Neuronal stem cell (in vitro differentiated cells): Measurements from ENCODE around the gene SAPCD2.

Experiments used
- DNase-seq: peaks from one replicate; pipeline ENCODE4 v3.0.0-alpha.2; 2013; ENCODE audit warnings: low spot score
- H2AFZ ChIP-seq: one replicate; pipeline ENCODE4 v1.6.1; 2013; ENCODE audit warnings: mild to moderate bottlenecking, low read length, inconsistent platforms
- H2AK5ac ChIP-seq: 2 replicates; pipeline ENCODE4 v1.6.1; 2013; ENCODE audit warnings: low read depth, mild to moderate bottlenecking, inconsistent platforms, low read length, moderate library complexity, mixed read lengths
- H2BK120ac ChIP-seq: 2 replicates; pipeline ENCODE4 v1.6.1; 2013; ENCODE audit warnings: low read depth, mild to moderate bottlenecking, inconsistent platforms, low read length, moderate library complexity, mixed read lengths
- H2BK12ac ChIP-seq: one replicate; pipeline ENCODE4 v1.6.1; 2013; ENCODE audit warnings: low read length, inconsistent platforms
- H2BK15ac ChIP-seq: 2 replicates; pipeline ENCODE4 v1.6.1; 2013; ENCODE audit warnings: mild to moderate bottlenecking, low read length, inconsistent platforms, mixed read lengths
- H2BK5ac ChIP-seq: one replicate; pipeline ENCODE4 v1.6.1; 2013; ENCODE audit warnings: inconsistent platforms, mild to moderate bottlenecking, low read length, moderate library complexity
- H3K14ac ChIP-seq: one replicate; pipeline ENCODE4 v1.6.1; 2013; ENCODE audit warnings: low read length, inconsistent platforms
- H3K18ac ChIP-seq: 2 replicates; pipeline ENCODE4 v1.6.1; 2013; ENCODE audit warnings: low read length, inconsistent platforms
- H3K23ac ChIP-seq: 2 replicates; pipeline ENCODE4 v1.6.1; 2013; ENCODE audit warnings: low read depth, mild to moderate bottlenecking, mixed read lengths, low read length, inconsistent platforms; ENCODE audit not compliant: poor library complexity
- H3K27ac ChIP-seq: replicated peaks from 3 replicates; pipeline ENCODE4 v1.5.1; 2013; ENCODE audit warnings: low read length, inconsistent platforms
- H3K27me3 ChIP-seq, 3 experiments: 2 replicates each; pipeline ENCODE4 v1.6.1; 2013; ENCODE audit warnings: low read length in 3 of 3, mild to moderate bottlenecking in 2 of 3, inconsistent platforms in 1 of 3, low read depth in 1 of 3, mixed read lengths in 1 of 3, moderate library complexity in 1 of 3; ENCODE audit not compliant: control insufficient read depth in 3 of 3, insufficient read depth in 3 of 3
- H3K36me3 ChIP-seq, 2 donors: replicated peaks in 1 of 2; 2 replicates each; pipeline ENCODE4 v1.6.1; 2013; ENCODE audit warnings: low read length in 2 of 2; ENCODE audit not compliant: control insufficient read depth in 2 of 2, insufficient read depth in 2 of 2
- H3K4ac ChIP-seq: 2 replicates; pipeline ENCODE4 v1.6.1; 2013; ENCODE audit warnings: inconsistent platforms, mild to moderate bottlenecking, low read length, moderate library complexity
- H3K4me1 ChIP-seq, 2 donors: 1 replicate in 1 of 2; 2 replicates in 1 of 2; pipeline ENCODE4 v1.6.1; 2013; ENCODE audit warnings: low read length in 2 of 2, low read depth in 1 of 2; ENCODE audit not compliant: control insufficient read depth in 2 of 2, insufficient read depth in 1 of 2
- H3K4me2 ChIP-seq: one replicate; pipeline ENCODE4 v1.6.1; 2013; ENCODE audit warnings: mild to moderate bottlenecking, low read length, inconsistent platforms; ENCODE audit not compliant: insufficient read depth, poor library complexity, severe bottlenecking
- H3K4me3 ChIP-seq, 2 donors: 2 replicates each; pipeline ENCODE4 v1.5.1; 2013; ENCODE audit warnings: low read length in 2 of 2, mild to moderate bottlenecking in 2 of 2, inconsistent platforms in 1 of 2, moderate library complexity in 1 of 2
- H3K79me1 ChIP-seq: one replicate; pipeline ENCODE4 v1.6.1; 2013; ENCODE audit warnings: low read depth, mild to moderate bottlenecking, inconsistent platforms, low read length, moderate library complexity
- H3K9ac ChIP-seq: one replicate; pipeline ENCODE4 v1.6.1; 2013; ENCODE audit warnings: mild to moderate bottlenecking, low read depth, low read length, inconsistent platforms; ENCODE audit not compliant: poor library complexity
- H3K9me3 ChIP-seq, 2 donors: replicated peaks in 1 of 2; 2 replicates each; pipeline versions ENCODE3 to v1.6.1; 2013; ENCODE audit warnings: low read length in 2 of 2, mild to moderate bottlenecking in 2 of 2, inconsistent platforms in 1 of 2, low read depth in 1 of 2, mixed read lengths in 1 of 2, moderate library complexity in 1 of 2; ENCODE audit not compliant: control insufficient read depth in 2 of 2, insufficient read depth in 1 of 2
- H4K8ac ChIP-seq: one replicate; pipeline ENCODE4 v1.6.1; 2013; ENCODE audit warnings: low read depth, mild to moderate bottlenecking, inconsistent platforms, low read length, moderate library complexity
- H4K91ac ChIP-seq: one replicate; pipeline ENCODE4 v1.6.1; 2013; ENCODE audit warnings: low read length, low read depth, mild to moderate bottlenecking, inconsistent platforms; ENCODE audit not compliant: poor library complexity
- WGBS, 2 donors: extraction: QIAGEN DNeasy Blood & Tissue Kit; methylation state at CpG; one replicate each; pipeline ENCODE4 v1.1.7; 2013; ENCODE audit warnings: missing lambda C conversion rate in 2 of 2, mixed read lengths in 1 of 2; ENCODE audit not compliant: insufficient read length in 2 of 2, insufficient replicate concordance in 1 of 2; ENCODE audit errors: extremely low coverage in 2 of 2; 5-methylcytosine and 5-hydroxymethylcytosine counted together

Gene SAPCD2

DNA sequence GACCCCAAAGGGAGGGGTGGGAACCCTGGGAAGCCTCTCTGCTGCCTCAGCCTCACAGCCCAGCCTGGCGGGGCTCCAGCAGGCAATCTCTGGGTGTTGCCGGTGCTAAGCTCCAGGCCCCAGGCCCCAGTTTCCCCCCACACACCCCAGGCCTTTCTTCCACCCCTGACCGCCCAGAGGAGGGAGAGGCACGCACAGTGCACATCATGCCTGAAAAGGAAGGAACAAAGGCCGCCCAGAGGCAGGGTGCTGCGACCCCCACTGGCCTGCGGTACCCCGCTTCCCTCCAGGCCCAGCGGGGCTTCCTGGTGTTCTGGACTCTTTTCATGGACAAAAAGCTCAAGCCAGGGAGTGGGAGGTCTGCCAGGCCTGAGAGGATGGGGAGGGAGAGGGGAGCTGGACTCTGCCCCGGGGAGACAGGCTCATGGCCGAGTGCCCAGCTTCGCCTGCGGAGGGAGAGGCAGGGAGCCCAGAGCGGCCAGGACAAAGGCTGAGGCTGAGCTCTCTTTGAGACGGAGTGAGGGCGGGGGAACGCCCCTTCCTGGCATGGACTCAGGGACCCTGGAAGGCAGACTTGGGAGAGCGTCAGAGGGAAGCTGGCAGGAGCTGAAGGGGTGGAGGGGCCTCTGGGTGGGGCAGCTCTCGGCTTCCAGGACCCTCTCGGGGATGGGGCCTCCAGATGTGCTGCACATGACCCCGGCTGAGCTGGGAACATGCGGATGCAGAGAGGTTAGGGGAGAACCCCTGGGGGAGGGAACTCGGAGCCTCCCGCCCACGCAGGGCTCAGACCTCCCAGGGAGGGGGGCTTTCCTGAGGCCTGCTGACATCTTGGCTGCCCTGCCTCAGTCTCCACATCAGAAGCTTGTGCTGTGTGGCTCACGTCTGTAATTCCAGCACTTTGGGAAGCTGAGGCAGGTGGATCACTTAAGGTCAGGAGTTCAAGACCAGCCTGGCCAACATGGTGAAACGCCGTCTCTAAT, 14.7 kb downstream of the SAPCD2 start:
- Histone ChIP-seq H2BK5ac (no peak overlapping the region), H2BK15ac (peak overlapping the region; percentile 96), H3K4me2 (no peak overlapping the region), H3K9ac (peak overlapping the region; percentile 81), H3K27me3 (peaks cover 17 to 75% (median 53%) of the 10 kb centered on the region in 3 experiments), H4K91ac (no peak overlapping the region), H2AFZ (peak overlapping the region; percentile 90), H3K27ac (no peak overlapping the region), H3K9me3 (peaks cover 0 to 1% of the 10 kb centered on the region in 2 donors), H3K14ac (peak overlapping the region; percentile 38), H3K23ac (no peak overlapping the region), H3K36me3 (no peaks in the 10 kb centered on the region), H4K8ac (no peak overlapping the region), H2AK5ac (peak overlapping the region; percentile 94), H2BK120ac (no peak overlapping the region), H3K18ac (peak overlapping the region; percentile 76), H3K79me1 (peaks cover under 1% of the 10 kb centered on the region), H3K4ac (no peak overlapping the region), H3K4me1 (peaks cover 8 to 13% of the 10 kb centered on the region in 2 donors), H3K4me3 (no peak overlapping the region), H2BK12ac (peak overlapping the region; percentile 73)
- WGBS, 2 donors = no CpG with 5 or more reads among the region's 28 CpGs
- no peak for DNase-seq

GRCh38 chr9:137054932-137055384, 15.4 kb downstream of the SAPCD2 start:
- Histone ChIP-seq H3K4me2 (no peak overlapping the region), H2BK12ac (peak overlapping the region; percentile 58), H3K79me1 (no peaks in the 10 kb centered on the region), H3K9ac (peak overlapping the region; percentile 81), H3K4me1 (peaks cover 8 to 13% of the 10 kb centered on the region in 2 donors), H3K4ac (peak overlapping the region; percentile 23), H2BK15ac (peak overlapping the region; percentile 96), H3K4me3 (no peak overlapping the region), H4K8ac (no peak overlapping the region), H2AFZ (peak overlapping the region; percentile 90), H3K36me3 (no peaks in the 10 kb centered on the region), H2BK5ac (no peak overlapping the region), H3K27me3 (peaks cover 17 to 82% (median 60%) of the 10 kb centered on the region in 3 experiments), H3K27ac (no peak overlapping the region), H2AK5ac (peak overlapping the region; percentile 94), H4K91ac (no peak overlapping the region), H3K14ac (peak overlapping the region; percentile 5), H2BK120ac (no peak overlapping the region), H3K18ac (peak overlapping the region; percentile 76), H3K9me3 (peaks cover 0 to 1% of the 10 kb centered on the region in 2 donors), H3K23ac (no peak overlapping the region)
- WGBS, 2 donors = no CpG with 5 or more reads among the region's 17 CpGs
- no peak for DNase-seq

DNA sequence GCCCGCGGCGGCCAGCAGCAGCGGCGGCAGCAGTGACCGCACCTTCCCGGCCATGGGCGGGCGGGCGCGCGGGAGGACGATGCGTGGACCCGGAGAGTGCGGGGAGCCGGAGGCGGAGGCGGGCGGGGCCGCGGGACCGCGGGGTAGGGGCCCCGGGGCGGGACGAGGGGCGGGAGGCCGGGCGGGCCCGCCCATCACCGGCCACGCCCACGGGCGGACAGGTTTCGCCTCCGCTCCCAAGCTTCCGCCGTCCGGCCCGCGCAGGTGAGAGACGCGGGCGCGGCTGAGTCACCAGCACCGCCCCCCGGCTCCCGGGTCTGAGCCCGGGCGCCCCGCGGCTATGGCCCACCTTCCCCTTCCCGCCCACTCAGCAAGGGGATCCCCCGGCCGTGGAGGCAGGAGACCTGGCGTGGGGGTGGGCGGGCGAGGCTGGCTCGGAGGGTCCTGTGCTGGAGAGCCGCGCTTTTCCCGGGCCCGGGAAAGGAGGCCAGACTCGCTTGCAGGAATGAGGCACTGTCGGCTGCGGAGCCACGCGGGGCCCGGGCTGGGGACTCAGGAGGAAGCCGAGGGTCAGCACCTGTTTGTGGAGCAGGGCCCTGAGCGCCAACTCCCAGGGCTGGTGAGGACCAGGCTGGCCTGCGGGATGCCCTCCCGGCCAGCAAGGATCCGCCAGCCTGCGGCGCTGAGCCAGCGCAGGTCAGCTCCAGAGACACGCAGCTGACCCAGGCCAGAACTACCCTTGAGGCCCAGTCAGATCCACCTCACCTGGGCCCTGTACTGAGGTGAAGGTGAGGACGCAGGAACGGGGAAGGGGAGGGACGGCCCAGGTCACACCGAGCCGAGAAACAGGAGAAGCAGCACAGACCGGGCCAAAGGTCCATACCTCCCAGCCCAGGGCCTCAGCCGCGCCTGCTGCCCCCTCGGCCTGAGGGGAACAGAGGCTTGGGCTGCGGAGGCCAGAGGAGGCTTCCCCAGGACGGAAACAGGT, 16.1 kb downstream of the SAPCD2 start, which contains the start of gene ENTPD2:
Gene ENTPD2, minus strand, starts transcription at position 118 of the 988 bp plus-strand sequence. Its CDS starts 64 bp downstream, at position 54.
- H3K14ac ChIP-seq = peak within 1 kb of the TSS; percentile 71
- H2AFZ ChIP-seq = peak within 1 kb of the TSS; percentile 90
- no peak within 1 kb of the TSS for H3K27ac ChIP-seq
- H3K4me3 ChIP-seq = peak within 1 kb of the TSS in 1 of 2 donors; percentile 67
- no peaks in the 10 kb centered on the region for H3K36me3 ChIP-seq
- peaks cover 8 to 13% of the 10 kb centered on the region in 2 donors for H3K4me1 ChIP-seq
- peak within 1 kb of the TSS; percentile 53 for H2BK5ac ChIP-seq
- no CpG with 5 or more reads among the region's 90 CpGs for WGBS, 2 donors
- peak within 1 kb of the TSS; percentile 96 for H2BK15ac ChIP-seq
- H2BK12ac ChIP-seq = peak within 1 kb of the TSS; percentile 97
- no peaks in the 10 kb centered on the region for H3K79me1 ChIP-seq
- H3K4ac ChIP-seq = peak within 1 kb of the TSS; percentile 37
- H2AK5ac ChIP-seq = peak within 1 kb of the TSS; percentile 94
- H3K23ac ChIP-seq = peak within 1 kb of the TSS; percentile 89
- H3K9me3 ChIP-seq = peaks cover 0 to 1% of the 10 kb centered on the region in 2 donors
- no peak for DNase-seq
- peak within 1 kb of the TSS; percentile 56 for H2BK120ac ChIP-seq
- H4K91ac ChIP-seq = no peak within 1 kb of the TSS
- peak within 1 kb of the TSS; percentile 9 for H4K8ac ChIP-seq
- peak within 1 kb of the TSS; percentile 80 for H3K18ac ChIP-seq
- H3K27me3 ChIP-seq = peaks cover 22 to 90% (median 67%) of the 10 kb centered on the region in 3 experiments
- peak within 1 kb of the TSS; percentile 70 for H3K9ac ChIP-seq
- H3K4me2 ChIP-seq = peak within 1 kb of the TSS; percentile 57
